Ovary (tissue), 3 donors: ENCODE results near the gene PRR16.

Experiments
- CTCF ChIP-seq, 3 donors: fragments of 450-650 bp in 2 of 3; fragments of 200-600 bp in 1 of 3; IDR thresholded peaks; one replicate each; pipeline versions ENCODE4 v1.5.1 to v1.8.0; 2016 to 2022; ENCODE audit warnings: antibody characterized with exemption in 3 of 3, mild to moderate bottlenecking in 1 of 3
- EP300 ChIP-seq: sonication (generic); formaldehyde crosslinking; IDR thresholded peaks from one replicate; pipeline ENCODE4 v1.6.1; 2017; ENCODE audit warnings: antibody characterized with exemption
- POLR2A ChIP-seq: fragments of 450-650 bp; IDR thresholded peaks from one replicate; pipeline ENCODE4 v1.6.1; 2017; ENCODE audit warnings: antibody characterized with exemption, mild to moderate bottlenecking, moderate library complexity
- donor health status: DM: no; HTN: no; CAD: no.

GRCh38 chr5:120451445-120451844, 12.7 kb upstream of the PRR16 start:
- no peak for TF ChIP-seq CTCF (IDR thresholded peaks at IDR 0.05)
- TF ChIP-seq POLR2A = no peak
- TF ChIP-seq EP300 = no peak
